GM21447 (cell line): ENCODE results near the gene TMUB2.
"Not testable (repeated sequence)": the region's sequence is repeated elsewhere in the genome, so short reads cannot be mapped to it uniquely, and the experiment has no call there.

ENCODE experiments used
- ATAC-seq: cut with Tn5 transposase; IDR thresholded peaks from one replicate; pipeline ENCODE4 v1.9.1; 2021; ENCODE audit not compliant: unreplicated experiment

The TMUB2 gene

DNA sequence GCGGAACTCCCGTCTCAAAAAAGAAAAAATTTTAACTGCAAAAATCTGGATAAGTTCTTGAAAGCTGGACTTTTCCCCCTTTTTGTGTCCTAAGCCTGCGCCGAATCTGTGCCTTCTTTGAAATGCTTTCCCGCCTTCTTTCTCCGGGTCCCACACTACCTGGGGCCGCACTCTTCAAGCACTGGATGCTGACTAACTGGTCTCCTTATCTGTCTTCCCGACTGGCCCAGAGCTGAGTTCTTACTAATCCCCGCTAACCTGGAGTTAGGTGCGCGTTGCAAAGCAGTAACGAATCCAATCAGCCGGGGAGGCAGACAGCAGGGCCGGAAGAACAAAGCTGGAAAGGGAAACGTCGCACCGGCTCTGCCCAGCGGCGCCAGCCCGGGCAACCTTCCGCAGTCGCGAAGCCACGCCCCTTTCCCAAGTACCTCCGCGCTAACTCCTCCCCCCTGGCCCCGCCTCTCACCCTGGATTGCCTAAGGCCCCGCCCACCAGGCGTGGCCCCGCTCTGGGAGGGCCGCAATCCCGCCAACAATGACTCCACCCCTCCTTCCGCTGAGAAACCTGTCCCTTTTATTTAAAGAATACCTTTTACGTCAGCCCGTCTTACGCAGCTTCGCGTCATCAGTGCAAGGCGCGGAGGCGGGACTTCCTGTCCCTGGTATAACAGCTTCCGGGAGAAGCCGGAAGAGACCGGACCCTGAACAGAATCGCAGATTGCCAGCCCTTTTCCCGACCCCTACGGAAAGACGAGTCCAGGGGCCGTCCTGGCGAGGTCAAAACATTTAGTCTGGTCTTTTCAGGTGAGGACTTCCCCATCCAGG is at the start of gene TMUB2:
Gene TMUB2 (plus strand): TSS at position 666 of the 824 bp plus-strand sequence. CDS start 737 bp downstream, outside the sequence.
- ATAC-seq = peak; percentile 83

GRCh38 chr17:44137891-44138709 is 48.7 kb upstream of the TMUB2 start:
- no peak for ATAC-seq

- ATAC-seq = not testable (repeated sequence)
Measured at GRCh38 chr17:44143921-44144320, 42.9 kb upstream of the TMUB2 start.

- ATAC-seq = no peak
Measured at GRCh38 chr17:44144966-44145739, 41.6 kb upstream of the TMUB2 start.

- no peak for ATAC-seq
Measured at GRCh38 chr17:44146375-44147346, 40.1 kb upstream of the TMUB2 start.

- ATAC-seq = no peak
Measured at GRCh38 chr17:44147812-44148211, 39.0 kb upstream of the TMUB2 start.

DNA sequence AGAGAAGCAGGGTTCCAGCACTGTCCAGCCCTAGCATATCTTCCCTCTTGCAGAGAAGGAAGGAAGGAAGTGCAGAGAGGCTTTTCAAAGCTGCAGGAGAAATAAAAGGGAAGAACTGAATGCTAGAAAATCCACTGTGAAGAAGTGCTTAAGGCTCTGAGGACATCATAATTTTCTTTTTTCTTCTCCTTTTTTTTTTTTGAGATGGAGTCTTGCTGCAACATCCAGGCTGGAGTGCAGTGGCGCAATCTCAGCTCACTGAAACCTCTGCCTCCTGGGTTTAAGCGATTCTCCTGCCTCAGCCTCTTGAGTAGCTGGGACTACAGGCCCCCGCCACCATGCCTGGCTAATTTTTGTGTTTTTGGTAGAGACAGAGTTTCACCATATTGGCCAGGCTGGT is 37.7 kb upstream of the TMUB2 start:
- ATAC-seq = not testable (repeated sequence)

DNA sequence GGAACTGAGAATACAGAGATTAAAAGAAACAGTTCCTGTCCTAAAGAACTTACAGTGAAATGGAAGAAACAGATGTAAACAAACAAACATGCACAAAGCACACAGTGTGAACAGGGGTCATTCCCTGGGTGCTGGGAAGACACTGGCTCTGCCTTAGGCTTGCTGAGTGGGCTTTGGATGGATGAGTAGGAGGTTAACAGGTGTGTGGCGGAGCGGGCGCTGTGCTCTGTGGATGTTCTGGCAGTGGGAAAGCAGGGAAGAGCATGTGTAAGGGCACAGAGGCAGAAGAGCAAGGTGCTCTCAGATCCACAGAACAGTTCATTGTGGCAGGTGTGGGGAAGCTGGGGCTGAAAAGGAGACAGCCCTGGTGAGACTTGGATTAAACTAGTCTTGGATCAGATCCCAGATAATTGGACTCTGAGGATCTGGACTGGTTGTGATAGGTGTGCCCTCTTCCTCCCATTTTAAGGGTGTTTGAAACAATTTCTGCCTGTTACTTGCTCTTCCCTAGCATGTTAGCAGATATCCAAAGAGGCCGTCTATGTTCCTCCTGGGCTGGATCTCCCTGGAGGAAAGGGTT is 36.9 kb upstream of the TMUB2 start:
- ATAC-seq = no peak

- ATAC-seq = no peak
Measured at GRCh38 chr17:44152875-44153274, 33.9 kb upstream of the TMUB2 start.

DNA sequence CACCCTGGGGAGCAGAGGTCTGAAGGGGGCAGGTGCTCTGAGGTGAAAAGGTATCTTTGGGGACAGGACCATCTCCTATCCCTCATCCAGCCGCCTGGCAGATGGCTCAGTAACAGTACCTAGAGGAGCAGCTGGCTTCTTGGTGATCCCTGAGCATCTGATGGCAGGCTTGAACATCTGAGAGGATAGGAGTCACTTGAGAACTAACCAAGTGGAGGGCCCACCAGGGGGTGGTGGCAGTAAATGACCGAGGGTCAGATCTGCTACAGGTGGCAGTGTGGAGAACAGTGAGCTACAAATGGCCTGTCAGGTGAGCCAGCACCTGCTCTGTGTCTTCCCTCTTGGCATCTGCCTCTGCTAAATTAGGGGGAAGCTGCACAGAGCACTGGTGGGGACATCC is 31.3 kb upstream of the TMUB2 start:
- no peak for ATAC-seq

DNA sequence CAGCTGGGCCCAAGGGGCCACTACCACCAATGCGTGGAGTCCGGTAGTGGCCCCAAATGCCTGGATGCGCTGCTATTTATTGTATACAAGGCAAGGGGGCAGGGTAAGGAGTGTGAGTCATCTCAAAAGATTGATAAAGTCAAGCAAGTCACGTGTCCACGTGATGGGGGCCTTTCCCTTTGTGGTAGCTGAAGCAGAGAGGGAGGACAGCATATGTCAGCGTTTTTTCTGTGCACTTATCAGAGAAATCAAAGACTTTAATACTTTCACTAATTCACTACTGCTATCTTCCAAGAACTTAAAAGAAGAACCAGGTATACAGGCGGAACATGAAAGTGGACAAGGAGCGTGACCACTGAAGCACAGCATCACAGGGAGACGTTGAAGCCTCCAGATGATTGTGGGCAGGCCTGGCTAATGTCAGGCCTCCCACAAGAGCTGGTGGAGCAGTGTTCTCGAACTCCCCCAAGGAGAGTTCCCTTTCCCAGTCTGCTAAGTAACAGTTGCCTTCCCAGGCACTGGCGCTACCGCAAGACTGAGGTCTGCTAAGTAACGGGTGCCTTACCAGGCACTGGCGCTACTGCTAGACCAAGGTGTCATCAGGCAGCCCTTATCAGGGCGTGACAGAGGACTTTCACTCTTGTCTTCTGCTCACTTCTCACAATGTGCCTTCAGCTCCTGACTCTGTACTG is 27.1 kb upstream of the TMUB2 start:
- no peak for ATAC-seq

- no peak for ATAC-seq
Measured at GRCh38 chr17:44164476-44164875, 22.3 kb upstream of the TMUB2 start.

- ATAC-seq = no peak
Measured at GRCh38 chr17:44167181-44167861, 19.5 kb upstream of the TMUB2 start.

GRCh38 chr17:44170135-44170498 is 16.7 kb upstream of the TMUB2 start:
- no peak for ATAC-seq

DNA sequence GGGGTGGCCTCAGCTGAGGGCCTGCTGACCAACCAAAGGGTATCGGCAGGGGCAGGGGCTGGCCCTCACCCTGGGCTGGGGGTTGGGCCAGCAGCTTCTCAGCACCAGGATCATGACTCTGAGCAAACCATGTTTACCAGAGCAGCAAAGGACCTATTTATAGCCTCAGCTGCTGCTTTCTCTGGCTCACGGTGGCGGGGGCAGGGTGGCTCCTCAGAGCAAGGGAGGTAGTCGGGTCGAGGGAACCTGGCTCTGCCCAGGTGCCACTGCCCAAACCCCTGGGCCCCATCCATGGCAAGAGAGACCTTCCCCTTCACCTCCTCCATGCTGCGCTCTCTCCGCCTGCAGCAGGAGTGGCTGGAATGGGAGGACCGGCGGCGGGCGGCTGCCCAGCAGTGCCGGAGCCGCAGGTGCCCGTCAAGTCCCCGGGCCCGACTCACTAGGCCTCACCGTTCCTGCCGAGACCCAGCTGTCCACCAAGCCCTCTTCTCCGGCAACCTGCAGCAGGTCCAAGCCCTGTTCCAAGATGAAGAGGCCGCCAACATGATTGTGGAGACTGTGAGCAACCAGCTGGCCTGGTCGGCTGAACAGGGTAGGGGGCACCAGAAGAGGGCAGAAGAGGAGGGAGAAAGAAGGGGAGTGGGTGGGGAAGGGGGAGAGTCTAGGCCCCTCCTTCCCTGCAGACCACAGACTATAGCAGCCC is 16.1 kb upstream of the TMUB2 start, which contains the start of gene ASB16:
Gene ASB16 (plus strand): TSS at position 206 of the 703 bp plus-strand sequence. CDS start 86 bp downstream, at position 292.
- ATAC-seq = no peak

DNA sequence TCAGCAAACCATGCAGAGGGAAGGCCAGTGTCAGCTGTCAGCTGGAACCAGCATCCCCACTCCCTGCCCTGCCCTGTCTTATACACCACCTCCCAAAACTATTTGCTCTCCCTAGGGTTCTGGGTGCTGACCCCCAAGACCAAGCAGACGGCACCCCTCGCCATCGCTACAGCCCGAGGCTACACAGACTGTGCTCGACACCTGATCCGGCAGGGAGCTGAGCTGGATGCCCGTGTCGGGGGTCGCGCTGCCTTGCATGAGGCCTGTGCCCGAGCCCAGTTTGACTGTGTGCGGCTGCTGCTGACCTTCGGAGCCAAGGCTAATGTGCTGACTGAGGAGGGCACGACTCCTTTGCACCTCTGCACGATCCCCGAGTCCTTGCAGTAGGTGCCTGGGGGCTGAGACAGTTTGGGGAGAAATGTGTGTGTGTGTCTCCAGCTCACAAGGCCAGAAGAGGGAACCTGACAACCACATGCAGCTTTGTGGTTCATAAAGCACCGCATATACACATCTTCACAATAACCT is 14.8 kb upstream of the TMUB2 start:
- ATAC-seq = no peak

DNA sequence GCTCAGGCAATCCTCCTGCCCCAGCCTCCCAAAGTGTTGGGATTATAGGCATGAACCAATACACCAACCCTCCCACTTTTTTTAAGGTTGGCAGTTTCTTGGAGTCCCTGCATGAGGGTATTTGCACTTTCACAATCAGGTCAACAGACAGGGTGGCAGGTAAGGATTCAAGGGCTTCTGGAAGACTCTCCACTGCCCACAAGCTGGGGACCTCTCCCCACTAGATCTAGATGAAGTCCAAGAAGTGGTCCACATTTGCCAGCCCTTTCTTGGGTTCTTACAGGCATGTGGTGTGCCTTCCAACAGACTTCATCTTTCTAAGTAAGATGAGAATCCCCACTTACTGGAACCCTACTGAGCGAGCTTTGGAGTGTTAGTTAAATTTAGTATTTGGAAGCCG is 12.3 kb upstream of the TMUB2 start:
- no peak for ATAC-seq

DNA sequence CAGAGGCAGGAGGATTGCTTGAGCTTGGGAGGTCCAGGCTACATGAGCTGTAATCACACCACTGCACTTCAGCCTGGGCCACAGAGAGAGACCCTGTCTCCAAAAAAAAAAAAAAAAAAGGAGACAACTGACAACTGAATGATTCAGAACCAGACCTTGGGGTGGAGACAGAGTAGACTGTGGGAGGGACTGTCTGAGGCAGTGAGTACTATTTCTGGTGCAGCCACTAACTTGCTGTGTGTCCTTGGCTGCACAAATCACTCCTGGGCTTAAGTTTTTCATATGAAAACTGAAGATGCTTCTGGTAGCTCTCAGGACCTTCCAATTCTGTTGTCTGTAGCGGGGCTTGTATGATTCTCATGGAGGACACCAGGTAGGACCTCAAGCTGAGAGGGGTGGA is 10.5 kb upstream of the TMUB2 start:
- ATAC-seq = no peak
